Heart left ventricle (tissue), 16 donors: ENCODE measurements around the gene PCSK2. TPM values are rescaled to one million over a fixed set of nuclear protein-coding genes. Genes with fewer than 3 reads are reported as not detected.

Source experiments
- ATAC-seq, 4 donors: fragments of 200-7000 bp; cut with Tn5 transposase; one replicate each; pipeline ENCODE4 v1.9.1; 2020 to 2022; ENCODE audit warnings: moderate library complexity in 4 of 4, mild to moderate bottlenecking in 3 of 4, moderate number of reproducible peaks in 1 of 4
- DNase-seq, 5 donors: peaks; one replicate each; pipeline ENCODE4 v3.0.0-alpha.2; 2020
- H3K27ac ChIP-seq, 12 donors: fragments of 200-600 bp; sonication (generic) in 4 of 12; one replicate each; pipeline versions ENCODE4 v1.5.0 to v1.8.0; 2016 to 2022; ENCODE audit warnings: mild to moderate bottlenecking in 2 of 12
- H3K27me3 ChIP-seq, 9 donors: fragments of 200-600 bp; sonication (generic) in 2 of 9; one replicate each; pipeline versions ENCODE4 v1.5.1 to v1.8.0; 2016 to 2022; ENCODE audit warnings: mild to moderate bottlenecking in 3 of 9
- H3K36me3 ChIP-seq, 9 donors: fragments of 200-600 bp; sonication (generic) in 2 of 9; one replicate each; pipeline versions ENCODE4 v1.5.0 to v1.8.0; 2018 to 2022; ENCODE audit warnings: mild to moderate bottlenecking in 2 of 9
- H3K4me1 ChIP-seq, 12 donors: fragments of 200-600 bp; sonication (generic) in 4 of 12; one replicate each; pipeline versions ENCODE4 v1.5.0 to v1.8.0; 2016 to 2022; ENCODE audit warnings: mild to moderate bottlenecking in 3 of 12
- H3K4me3 ChIP-seq, 12 donors: fragments of 200-600 bp; sonication (generic) in 4 of 12; one replicate each; pipeline versions ENCODE4 v1.5.0 to v1.8.0; 2017 to 2022; ENCODE audit warnings: mild to moderate bottlenecking in 9 of 12, moderate library complexity in 4 of 12
- H3K9me3 ChIP-seq, 12 donors: fragments of 200-600 bp; sonication (generic) in 4 of 12; one replicate each; pipeline versions ENCODE4 v1.5.0 to v1.8.0; 2016 to 2022; ENCODE audit warnings: mild to moderate bottlenecking in 1 of 12
- CTCF ChIP-seq, 12 donors: fragments of 200-600 bp; sonication (generic) in 4 of 12; IDR thresholded peaks; one replicate each; pipeline versions ENCODE4 v1.5.0 to v1.8.0; 2018 to 2022; ENCODE audit warnings: antibody characterized with exemption in 12 of 12, mild to moderate bottlenecking in 5 of 12
- POLR2A ChIP-seq, 2 donors: fragments of 450-650 bp; IDR thresholded peaks; one replicate each; pipeline ENCODE4 v1.6.1; 2017; ENCODE audit warnings: antibody characterized with exemption in 2 of 2, mild to moderate bottlenecking in 2 of 2, moderate library complexity in 2 of 2
- WGBS, 4 donors: extraction: QIAGEN DNeasy Blood & Tissue Kit in 2 of 4; methylation state at CpG; one replicate each; pipeline versions ENCODE4 v1.1.5 to v1.1.7; 2013 to 2018; 5-methylcytosine and 5-hydroxymethylcytosine counted together
- intact Hi-C, 10 donors: fragments of 100-400 bp; cut with DNase I; formaldehyde crosslinking; loops; one replicate each; pipeline versions ENCODE4 v1.11.1 to v1.14.2; 2022
- polyA plus RNA-seq, 2 donors: library from polyadenylated mRNA; stranded (reverse); fragments of 200-250 nt; gene quantifications; one replicate each; pipeline ENCODE4 v1.2.3, GENCODE V29; 2013
- total RNA-seq, 9 donors: library from RNA; depleted of rRNA in 2 of 9; stranded (reverse); fragments of >200 nt in 2 of 9; fragmentation: NEBNext Ultra II Directional in 3 of 9; extraction: Animal tissue kit (Norgen Biotek cat#: 25700) in 3 of 9; gene quantifications; one replicate each; pipeline versions ENCODE4 v1.1.0 to v1.2.4, GENCODE V29; 2016 to 2023
- donor health status: ischemic (EF 13 %, LVEDD 7.1; RV severe dilation, severe dysfunction).
- donor health status: healthy with polysubstance abuse.
- donor health status: DM: no; HTN: yes; CAD: no.
- donor health status: DM: no; HTN: no; CAD: no.
- donor health status: ischemic (EF 25% LVEDD 6.9; RV normal size, moderate dysfunction).
- donor health status: ischemic (EF 25% LVEDD 5.7; RV mildly dilated, moderate dysfunction).
- donor health status: healthy.
- donor health status: DM: yes; HTN: yes; CAD: no.
- donor health status: ischemic (EF 35%, LVEDD 5.7; RV mildly dilated, moderate dysfunction).
- donor health status: nonischemic (EF 11% LVEDD 7.7; RV severe dilation, severe dysfunction).
- donor health status: DM: yes; HTN: yes; CAD: no.
- donor health status: PGD.
- donor health status: ischemic (EF 29% LVEDD 5.4; RV normal size, mild dysfunction).
- donor health status: nonischemic (EF 23%, LVEDD 6.1; RV moderate dilation, normal function).

The PCSK2 gene
- total and polyA plus RNA-seq, 11 donors: 0.11 to 2.0 (median 0.55) TPM

GRCh38 chr20:17525650-17526049 is 298.8 kb downstream of the PCSK2 start:
- intact Hi-C loops: no loop called here
- Histone ChIP-seq H3K4me1 (peaks cover 0 to 11% (median 2%) of the 10 kb centered on the region in 12 donors), H3K4me3 (no peak overlapping the region), H3K27me3 (peaks cover 0 to under 1% (median 0%) of the 10 kb centered on the region in 9 donors), H3K36me3 (no peaks in the 10 kb centered on the region), H3K9me3 (no peaks in the 10 kb centered on the region), H3K27ac (no peak overlapping the region)
- ATAC-seq: peak in 3 of 4 donors; percentile 31 to 43 (median 36)
- DNase-seq: no peak
- TF ChIP-seq CTCF (IDR thresholded peaks at IDR 0.05): no peak
- no peak for TF ChIP-seq POLR2A (IDR thresholded peaks at IDR 0.05)

- no peaks in the 10 kb centered on the region for H3K36me3 ChIP-seq
- H3K27ac ChIP-seq: no peak overlapping the region
- no peaks in the 10 kb centered on the region for H3K9me3 ChIP-seq
- intact Hi-C loops: no loop called here
- TF ChIP-seq POLR2A (IDR thresholded peaks at IDR 0.05) (no peak), CTCF (IDR thresholded peaks at IDR 0.05) (no peak)
- H3K4me3 ChIP-seq: no peak overlapping the region
- peaks cover 0 to 8% (median 0%) of the 10 kb centered on the region in 9 donors for H3K27me3 ChIP-seq
- DNase-seq (no peak), ATAC-seq (no peak)
- peaks cover 0 to 17% (median 3%) of the 10 kb centered on the region in 12 donors for H3K4me1 ChIP-seq
Measured at GRCh38 chr20:17529586-17529985, 302.7 kb downstream of the PCSK2 start.

DNA sequence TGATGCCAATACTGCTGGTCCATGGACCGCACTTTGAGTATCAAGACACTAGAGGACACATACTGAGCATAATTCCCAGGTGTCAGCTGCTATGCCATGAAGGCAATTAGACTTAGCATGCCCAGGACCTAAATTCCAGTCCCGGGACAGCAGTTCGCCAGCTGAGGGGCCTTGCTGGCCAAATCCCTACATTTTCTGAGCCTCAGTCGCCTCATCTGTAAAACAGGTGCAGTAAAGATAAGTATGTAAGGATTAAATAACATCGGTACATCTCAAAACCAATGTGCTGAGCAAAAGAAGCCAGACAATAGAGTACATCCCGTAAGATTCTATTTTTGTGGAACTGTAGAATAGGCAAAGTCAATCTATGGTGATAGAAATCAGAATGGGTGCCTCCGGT is 303.3 kb downstream of the PCSK2 start:
- no peak for ATAC-seq
- intact Hi-C loops: loop anchor here in 6 of 10 donors (10.0 kb wide), 3 partner anchors 365 to 465 kb away; no protein-coding TSS in a partner anchor
- no peak overlapping the region for H3K27ac ChIP-seq
- TF ChIP-seq POLR2A (IDR thresholded peaks at IDR 0.05): no peak
- no peak for TF ChIP-seq CTCF (IDR thresholded peaks at IDR 0.05)
- peaks cover 0 to 8% (median 0%) of the 10 kb centered on the region in 9 donors for H3K27me3 ChIP-seq
- peaks cover 0 to 17% (median 3%) of the 10 kb centered on the region in 12 donors for H3K4me1 ChIP-seq
- DNase-seq: no peak
- H3K36me3 ChIP-seq: no peaks in the 10 kb centered on the region
- no peak overlapping the region for H3K4me3 ChIP-seq
- 88 to 93% (median 90%) methylated on average over 7 of the region's 7 CpGs for WGBS, 4 donors
- H3K9me3 ChIP-seq: no peaks in the 10 kb centered on the region

- Histone ChIP-seq H3K4me1 (peaks cover 0 to 17% (median 3%) of the 10 kb centered on the region in 12 donors), H3K27ac (peak within 1 kb of the TSS in 10 of 12 donors; percentile 5 to 83 (median 53)), H3K36me3 (no peaks in the 10 kb centered on the region), H3K4me3 (peak within 1 kb of the TSS; percentile 31 to 76 (median 55)), H3K9me3 (no peaks in the 10 kb centered on the region), H3K27me3 (peaks cover 0 to 8% (median 0%) of the 10 kb centered on the region in 9 donors)
- DNase-seq (peak; percentile 36 to 75 (median 54)), ATAC-seq (peak; percentile 37 to 90 (median 74))
- intact Hi-C loops: loop anchor here in 6 of 10 donors (10.0 kb wide), 3 partner anchors 364 to 464 kb away; no protein-coding TSS in a partner anchor
- no peak for TF ChIP-seq POLR2A (IDR thresholded peaks at IDR 0.05)
- no peak for TF ChIP-seq CTCF (IDR thresholded peaks at IDR 0.05)
- 1 to 3% (median 2%) methylated on average over 48 to 111 of the region's 111 CpGs for WGBS, 4 donors
Measured at GRCh38 chr20:17530716-17531664, 304.1 kb downstream of the PCSK2 start, which contains the start of gene BFSP1. TSS of gene BFSP1 (minus strand) at chr20:17531379. CDS start at chr20:17531329, 50 bp downstream.
